Measurements from ENCODE around the gene MAP3K5.

Gene MAP3K5

GRCh38 chr6:136541395-136541794 lies 250.9 kb downstream of the MAP3K5 start:
- no peak for DNase-seq (ENCODE audit: low spot score)

- DNase-seq (ENCODE audit: low spot score): no peak
Observed at GRCh38 chr6:136539967-136540652, 252.2 kb downstream of the MAP3K5 start.

- no peak for DNase-seq (ENCODE audit: low spot score)
Observed at GRCh38 chr6:136538836-136539235, 253.4 kb downstream of the MAP3K5 start.

- no peak for DNase-seq (ENCODE audit: low spot score)
Observed at GRCh38 chr6:136535880-136536650, 256.2 kb downstream of the MAP3K5 start.

DNA sequence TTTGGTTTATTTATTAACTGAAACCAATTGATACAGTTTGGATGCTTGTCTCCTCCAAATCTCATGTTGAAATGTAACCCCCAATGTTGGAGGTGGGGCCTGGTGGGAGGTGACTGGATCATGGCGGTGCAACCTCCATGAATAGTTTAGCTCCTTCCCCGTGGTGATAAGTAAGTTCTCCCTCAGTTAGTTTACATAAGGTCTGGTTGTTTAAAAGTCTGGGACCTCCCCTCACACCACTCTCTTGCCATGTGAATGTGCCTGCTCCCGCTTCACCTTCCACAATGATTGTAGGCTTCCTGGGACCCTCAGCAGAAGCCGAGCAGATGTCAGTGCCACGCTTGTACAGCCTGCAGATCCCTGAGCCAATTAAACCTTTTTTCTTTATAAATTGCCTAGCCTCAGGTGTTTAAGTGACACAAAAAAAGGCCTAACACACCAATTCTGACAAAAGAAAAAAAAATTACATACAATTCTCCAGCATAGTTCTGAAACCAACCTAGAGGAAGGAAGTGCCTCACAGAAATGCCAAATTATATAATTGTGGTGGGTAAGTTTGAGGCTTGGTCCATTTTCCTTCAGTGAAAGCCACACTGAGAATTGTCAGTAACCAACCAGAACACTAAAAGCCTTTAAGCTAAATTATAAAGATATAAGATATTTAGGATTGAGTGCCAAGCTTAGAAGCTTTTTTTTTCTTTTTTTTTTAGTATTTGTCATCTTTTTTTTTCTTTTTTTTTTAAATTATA lies 257.1 kb downstream of the MAP3K5 start:
- DNase-seq (ENCODE audit: low spot score): no peak

- DNase-seq (ENCODE audit: low spot score): no peak
Observed at GRCh38 chr6:136534268-136534667, 258.0 kb downstream of the MAP3K5 start.

GRCh38 chr6:136533487-136533886 lies 258.8 kb downstream of the MAP3K5 start:
- DNase-seq (ENCODE audit: low spot score): no peak

DNA sequence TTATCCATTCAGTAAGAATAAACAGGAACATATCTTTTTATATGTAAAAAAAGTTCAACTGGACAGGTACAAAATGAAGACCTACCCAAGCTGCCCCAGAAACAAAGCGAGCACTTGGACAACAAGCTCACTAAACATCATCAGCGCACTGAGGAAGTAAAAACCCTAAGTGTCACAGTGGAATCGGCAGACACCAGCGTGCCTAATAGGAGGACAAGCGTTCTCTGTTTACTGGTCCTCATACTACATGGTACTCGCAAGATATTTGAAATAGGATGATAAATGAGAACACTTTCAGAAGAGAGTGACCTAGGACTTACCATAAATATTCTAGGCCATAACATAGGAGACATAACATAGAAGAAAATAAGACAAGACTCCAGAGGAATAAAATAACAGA lies 260.2 kb downstream of the MAP3K5 start:
- DNase-seq (ENCODE audit: low spot score): peak; percentile 91

- DNase-seq (ENCODE audit: low spot score): no peak
Observed at GRCh38 chr6:136529710-136530109, 262.6 kb downstream of the MAP3K5 start.

- no peak for DNase-seq (ENCODE audit: low spot score)
Observed at GRCh38 chr6:136528477-136528876, 263.8 kb downstream of the MAP3K5 start.

DNA sequence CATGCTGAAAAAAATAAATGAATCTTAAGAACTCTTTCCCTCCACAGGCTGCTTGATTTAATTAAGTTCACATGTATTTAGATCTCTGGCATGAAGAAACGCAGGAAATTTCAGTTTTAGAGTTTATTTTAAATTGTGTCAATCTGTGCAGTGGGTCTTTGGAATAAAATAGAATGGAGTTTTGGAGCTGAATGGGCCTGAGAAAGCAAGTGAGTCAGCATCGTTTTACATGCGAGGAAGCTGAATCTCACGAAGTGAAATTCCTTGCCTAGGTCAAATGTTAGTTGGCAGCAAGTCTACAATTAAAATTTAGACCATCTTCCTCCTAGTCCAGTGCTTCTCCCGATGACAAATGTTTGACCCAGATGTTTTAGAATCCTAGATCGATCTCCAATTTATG lies 264.4 kb downstream of the MAP3K5 start:
- no peak for DNase-seq (ENCODE audit: low spot score)

DNA sequence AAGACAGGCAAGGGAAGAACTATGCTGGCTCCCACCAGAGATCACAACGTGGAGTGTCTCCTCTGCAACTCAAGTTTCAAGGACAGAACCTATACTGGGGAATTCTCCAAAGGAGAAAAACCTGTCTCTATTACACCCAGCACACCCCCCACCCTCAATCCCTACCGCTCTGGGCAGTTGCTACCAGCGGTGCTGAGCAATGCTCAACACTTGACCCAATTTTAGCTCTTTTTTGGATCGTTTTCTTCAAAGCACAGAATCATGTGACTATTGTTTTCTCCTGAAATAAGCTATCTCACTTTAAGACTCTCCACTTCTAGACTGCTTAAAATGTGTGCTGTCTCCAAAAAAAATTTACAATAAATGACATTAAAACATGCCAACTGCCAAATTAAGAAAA lies 265.3 kb downstream of the MAP3K5 start:
- DNase-seq (ENCODE audit: low spot score): no peak

- peak; percentile 92 for DNase-seq (ENCODE audit: low spot score)
Observed at GRCh38 chr6:136526196-136526930, 265.9 kb downstream of the MAP3K5 start.

DNA sequence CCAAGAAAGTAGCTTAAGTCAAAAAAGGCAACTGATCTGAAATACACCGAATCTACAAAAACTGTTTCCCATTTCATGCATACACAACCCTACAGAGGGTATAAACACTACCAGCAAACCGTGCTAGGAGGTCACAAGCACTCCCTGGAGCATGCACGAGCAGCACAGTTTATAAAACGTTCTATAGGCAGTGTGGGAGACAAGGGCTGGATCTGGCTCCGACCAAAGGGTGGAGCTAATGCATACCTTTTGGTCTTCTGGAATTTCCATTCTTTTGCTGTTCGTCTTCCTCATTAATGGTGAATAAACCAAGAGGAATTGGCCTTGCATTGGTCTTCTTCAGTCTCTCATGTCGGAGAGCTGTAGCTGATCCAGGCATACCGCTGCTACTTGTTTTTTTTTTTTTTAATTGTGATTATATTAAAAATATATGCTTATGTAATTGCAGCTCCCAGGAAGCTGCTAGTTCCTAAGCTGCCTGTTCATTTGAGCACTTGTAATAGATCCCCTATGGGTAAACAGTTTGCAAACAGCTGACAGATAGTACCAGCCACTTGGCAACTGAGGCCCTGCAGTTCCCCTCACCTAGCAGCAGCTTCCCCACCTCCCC lies 266.6 kb downstream of the MAP3K5 start:
- DNase-seq (ENCODE audit: low spot score): peak; percentile 83

DNA sequence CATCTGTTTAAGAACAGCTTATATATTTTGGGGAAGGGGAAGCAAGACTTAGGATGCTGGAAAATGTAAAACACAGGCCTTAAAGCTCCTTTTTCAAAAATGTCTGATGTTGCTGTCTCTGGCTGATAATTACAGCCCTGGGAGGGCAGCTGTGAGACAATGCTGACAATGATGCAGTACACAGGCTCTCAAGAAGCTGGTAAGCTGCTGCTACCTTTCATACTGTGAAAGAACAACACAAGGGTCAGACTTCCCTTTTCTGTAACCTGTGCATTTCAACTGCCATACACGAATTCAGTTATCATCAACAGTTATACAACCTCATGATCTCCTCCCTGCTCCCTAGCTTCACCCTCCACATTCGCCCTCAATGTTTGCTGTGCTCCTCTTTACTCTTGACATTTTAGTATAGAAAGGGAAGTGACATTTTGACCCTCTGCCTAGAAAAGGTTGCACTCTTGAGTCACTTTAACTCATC lies 267.3 kb downstream of the MAP3K5 start:
- DNase-seq (ENCODE audit: low spot score): peak; percentile 89

DNA sequence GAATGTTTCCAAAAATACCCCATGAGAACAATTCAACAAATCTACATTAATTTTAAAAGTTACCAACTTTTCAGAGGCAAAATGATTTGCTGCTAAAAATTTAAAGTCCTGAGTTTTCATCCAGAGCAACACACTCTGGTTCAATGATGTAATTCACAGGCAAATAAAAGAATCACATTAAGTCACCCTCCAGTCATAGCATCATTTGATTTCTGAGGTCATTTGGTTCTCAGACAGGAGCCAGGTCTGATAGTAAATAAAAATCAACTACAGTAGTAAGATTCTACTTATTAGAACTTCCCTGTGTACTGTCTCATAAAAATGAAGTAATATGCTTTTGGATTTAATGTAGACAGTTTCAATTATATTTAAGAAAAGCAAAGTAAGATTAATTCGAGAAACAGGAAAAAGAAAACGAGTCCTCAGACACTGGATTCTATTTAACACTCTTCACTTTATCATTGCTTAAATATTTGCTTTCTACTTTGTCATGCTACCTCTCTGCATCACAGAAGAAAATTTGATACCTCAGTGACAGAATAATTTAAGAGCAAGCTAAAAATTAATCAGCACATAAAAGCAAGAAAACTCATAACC lies 267.8 kb downstream of the MAP3K5 start:
- DNase-seq (ENCODE audit: low spot score): peak; percentile 82

GRCh38 chr6:136523196-136523595 lies 269.1 kb downstream of the MAP3K5 start:
- peak; percentile 86 for DNase-seq (ENCODE audit: low spot score)

DNA sequence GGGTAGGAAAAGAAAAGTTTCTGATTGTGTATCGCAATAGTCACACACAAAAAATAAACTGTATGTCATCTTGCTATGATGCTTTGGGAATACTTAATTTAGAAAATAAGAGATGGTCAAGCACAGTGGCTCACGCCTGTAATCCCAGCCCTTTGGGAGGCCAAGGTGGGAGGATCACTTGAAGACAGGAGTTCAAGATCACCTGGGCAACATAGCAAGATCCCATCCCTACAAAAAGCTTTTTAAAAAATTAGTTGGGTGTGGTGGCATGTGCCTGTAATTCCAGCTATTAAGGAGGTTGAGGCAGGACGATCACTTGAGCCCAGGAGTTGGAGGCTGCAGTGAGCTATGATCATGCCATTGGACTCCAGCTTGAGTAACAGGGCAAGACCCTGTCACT lies 269.6 kb downstream of the MAP3K5 start:
- DNase-seq (ENCODE audit: low spot score): no peak

DNA sequence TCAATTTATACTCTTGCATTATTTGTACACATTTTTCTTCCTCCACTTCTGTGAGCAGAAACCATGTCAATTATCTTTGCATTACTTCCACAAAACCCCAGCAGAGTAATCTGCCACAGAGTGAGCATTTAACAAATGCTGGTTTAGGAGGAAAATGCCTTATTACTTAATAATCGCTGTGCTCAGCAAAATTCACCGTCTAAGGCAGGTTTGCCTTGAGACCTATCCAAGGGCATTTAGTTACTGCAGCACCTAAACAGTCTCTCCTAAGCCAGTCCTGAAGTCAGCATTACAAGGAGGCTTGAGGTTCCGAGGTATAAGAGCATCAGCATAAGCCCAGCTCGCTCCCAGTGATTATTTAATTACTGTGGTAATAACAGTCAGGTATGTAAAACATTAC lies 270.4 kb downstream of the MAP3K5 start:
- no peak for DNase-seq (ENCODE audit: low spot score)

GRCh38 chr6:136521427-136521826 lies 270.9 kb downstream of the MAP3K5 start:
- no peak for DNase-seq (ENCODE audit: low spot score)

DNA sequence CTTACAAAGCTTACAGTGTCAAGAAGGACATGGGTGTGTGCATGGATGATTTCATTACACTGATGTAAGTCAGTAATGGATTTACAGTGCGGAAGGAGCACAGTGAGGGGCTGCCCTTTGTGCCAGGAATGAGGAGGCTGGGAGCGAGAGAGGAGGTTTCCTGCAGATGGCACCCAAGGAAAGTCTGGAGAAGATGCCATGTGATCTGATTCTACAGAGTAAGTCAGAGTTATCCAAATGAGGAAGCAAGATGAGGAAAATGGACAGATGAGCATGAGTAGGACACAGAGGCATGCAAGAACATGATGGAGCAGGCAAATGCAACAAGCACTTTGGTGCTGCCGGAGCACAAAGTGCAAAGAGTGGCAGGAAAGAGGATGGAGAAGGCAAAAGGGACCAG lies 271.8 kb downstream of the MAP3K5 start:
- no peak for DNase-seq (ENCODE audit: low spot score)
